ENCODE data around the gene AQP12B.

The AQP12B gene

GRCh38 chr2:240647503-240648154, 35.1 kb downstream of the AQP12B start:
- no peak for DNase-seq

GRCh38 chr2:240646900-240647502, 35.7 kb downstream of the AQP12B start:
- DNase-seq = no peak

- peak in 3 of 5 experiments; percentile 4 to 66 (median 59) for DNase-seq
Measured at GRCh38 chr2:240646176-240646899, 36.3 kb downstream of the AQP12B start.

GRCh38 chr2:240645801-240646175, 36.9 kb downstream of the AQP12B start:
- DNase-seq = no peak

- no peak for DNase-seq
Measured at GRCh38 chr2:240645346-240645745, 37.3 kb downstream of the AQP12B start.

DNA sequence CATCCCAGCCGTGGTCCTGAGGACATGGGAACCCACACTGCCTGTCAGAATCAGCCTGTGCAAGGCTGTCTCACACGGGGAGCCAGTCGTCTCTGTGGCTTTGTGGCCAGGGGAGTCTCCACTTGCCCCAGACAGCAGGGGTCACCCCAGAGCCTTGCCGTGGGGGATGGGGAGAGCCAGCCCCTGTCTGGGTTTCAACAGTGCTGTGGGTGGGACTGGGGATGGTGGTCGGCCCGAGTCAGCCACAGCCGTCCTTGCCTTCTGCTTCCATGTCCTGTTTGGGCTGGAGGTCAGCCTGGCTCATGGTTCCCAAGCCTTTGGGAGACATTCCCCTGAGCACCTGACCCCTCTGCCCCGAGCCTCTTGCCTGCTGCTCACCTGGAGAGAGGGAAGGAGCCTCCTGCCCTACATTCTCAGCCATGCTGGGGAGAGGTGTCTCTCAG, 37.8 kb downstream of the AQP12B start:
- peak in 1 of 5 experiments; percentile 5 for DNase-seq

DNA sequence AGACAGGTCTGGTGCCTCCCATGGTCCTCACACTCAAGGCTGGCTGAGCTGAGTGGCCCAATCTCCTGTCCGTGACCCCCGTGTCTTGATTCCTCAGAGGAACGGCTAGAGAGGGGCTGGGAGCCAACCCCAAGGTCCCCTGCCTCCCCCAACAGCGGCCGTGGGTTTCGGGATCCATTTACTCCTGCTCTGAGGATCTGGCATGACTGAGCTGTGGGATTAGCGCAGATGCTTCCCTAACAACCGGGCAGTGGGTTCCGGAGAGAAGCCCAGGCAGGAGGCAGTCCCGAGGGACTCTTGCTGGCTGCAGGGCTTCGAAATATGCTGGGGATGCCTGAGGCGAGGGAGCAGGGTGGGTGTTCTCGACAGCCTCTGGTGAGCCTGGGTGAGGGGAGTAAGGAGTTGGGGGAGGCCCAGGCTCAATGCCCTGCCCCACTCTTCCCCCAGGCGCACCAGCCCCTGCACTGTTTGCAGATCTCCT, 38.5 kb downstream of the AQP12B start:
- DNase-seq = peak in 1 of 5 experiments; percentile 6

DNA sequence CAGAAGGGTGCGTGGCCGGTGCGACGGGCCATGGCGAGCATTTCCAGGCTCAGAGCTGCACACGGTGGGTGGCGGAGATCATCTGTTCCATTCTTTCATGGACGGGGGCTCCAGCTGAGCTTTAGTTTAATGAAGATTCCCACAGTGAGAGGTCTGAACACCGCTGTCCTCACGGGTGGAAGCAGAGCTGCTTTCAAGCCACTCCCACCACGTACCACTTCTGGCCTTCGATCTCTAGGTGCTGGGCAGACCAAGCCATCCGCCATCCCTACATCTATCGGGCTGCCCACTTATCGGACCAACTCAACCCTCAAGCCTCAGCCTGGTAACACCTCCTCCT, 38.9 kb downstream of the AQP12B start:
- DNase-seq = no peak

DNA sequence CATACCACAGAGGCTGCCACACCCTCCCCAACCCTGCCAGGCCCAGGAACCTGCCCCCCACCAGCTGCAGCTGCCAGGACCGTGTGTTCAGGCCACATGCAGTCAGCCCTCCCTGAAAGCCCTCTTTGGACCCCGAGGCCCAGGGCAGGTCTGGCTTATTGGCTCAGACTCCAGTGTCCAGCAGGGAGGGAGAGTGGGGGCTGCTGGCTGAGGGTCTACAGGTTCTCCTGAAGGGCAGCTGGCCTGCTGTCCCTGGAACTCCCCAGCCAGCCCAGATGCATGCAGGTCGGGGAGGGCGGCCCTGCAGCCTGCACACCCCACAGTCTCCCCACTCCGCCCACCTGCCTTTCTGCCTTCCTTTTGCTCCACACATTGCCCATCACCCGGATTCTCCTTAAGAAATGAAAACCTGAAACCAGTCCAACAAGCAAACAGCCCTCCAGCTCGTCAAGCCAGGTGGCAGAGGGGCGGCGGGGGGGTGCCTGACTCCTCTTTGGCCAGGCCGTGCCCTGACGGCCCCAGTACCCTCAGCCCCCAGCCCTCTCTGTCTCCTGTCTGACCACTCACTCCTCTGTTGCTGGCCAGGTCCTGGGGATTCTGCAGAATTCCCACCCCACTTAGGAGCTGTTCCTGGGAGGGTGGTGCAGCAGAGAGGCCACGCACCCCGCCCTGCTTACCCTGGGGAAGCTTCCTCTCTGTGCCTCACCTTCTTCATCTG, 39.4 kb downstream of the AQP12B start:
- peak in 1 of 5 experiments; percentile 6 for DNase-seq

- no peak for DNase-seq
Measured at GRCh38 chr2:240642806-240643092, 39.9 kb downstream of the AQP12B start.

DNA sequence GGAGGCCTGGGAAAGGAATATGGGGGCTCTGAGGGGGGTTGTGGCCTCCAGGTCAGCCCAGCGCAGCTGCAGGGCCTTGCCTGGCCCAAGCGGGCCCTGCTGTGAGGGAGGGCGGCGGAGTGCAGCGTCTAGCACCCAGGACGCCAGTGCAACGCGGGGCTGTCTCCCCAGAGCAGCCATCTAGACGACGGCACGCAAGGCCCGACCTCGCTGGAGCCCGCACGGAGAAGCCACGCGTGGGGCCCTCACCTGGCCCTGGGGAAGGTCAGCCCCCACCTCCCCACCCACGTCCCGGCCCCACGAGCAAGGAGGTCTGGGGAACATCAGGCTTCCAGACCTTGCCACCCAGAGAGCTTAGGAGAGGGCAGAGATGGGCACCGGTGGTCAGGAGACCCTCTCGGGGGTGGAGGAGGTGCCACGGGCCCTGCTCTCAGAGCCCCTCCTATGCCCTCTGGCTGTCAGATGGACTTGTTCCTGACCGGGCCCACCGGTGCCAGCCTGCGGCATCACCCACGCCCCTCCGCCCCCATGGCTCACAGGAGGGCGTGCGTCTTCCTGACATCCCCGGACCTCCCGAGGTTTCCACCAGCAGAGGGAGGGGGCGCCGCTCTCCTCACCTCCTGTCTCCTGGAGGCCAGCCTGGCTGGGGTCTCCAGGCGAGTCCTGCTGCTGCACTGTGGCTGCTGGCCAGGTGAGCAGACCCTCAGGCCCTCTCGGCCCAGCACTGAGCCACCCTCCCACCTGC, 40.5 kb downstream of the AQP12B start:
- peak in 1 of 5 experiments; percentile 6 for DNase-seq

GRCh38 chr2:240640939-240641338, 41.7 kb downstream of the AQP12B start:
- no peak for DNase-seq

GRCh38 chr2:240639566-240639965, 43.1 kb downstream of the AQP12B start:
- DNase-seq = no peak

DNA sequence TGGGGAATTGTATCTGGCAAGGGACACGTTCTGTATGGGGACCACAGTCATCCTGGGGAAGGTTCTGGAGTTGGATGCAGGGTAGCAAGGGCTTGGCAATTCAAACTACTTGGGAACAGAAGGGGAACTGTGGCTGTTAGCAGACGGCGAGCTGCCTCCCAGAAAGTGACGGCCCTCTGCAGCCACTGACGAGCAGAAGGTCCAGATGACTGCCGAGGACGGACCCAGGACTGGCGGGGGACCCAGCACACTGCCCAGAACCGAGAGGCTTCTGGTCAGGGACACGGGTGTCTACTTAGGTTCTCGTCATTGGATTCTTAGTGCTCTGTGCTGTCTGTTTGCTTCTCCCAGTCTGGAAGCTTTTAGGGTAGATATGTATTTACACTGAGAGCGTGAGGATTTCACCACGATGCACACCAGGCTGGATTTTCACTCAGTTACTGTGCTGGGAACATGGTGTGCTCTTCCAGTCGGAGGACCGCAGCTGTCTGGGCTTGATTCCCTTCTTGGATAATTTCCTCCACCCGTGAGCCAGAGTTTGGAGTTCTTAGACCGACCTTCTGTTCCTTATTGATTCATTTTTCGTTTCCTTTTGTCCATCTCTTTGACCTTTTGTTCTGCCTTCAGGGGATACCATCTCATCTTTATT, 44.0 kb downstream of the AQP12B start:
- no peak for DNase-seq

GRCh38 chr2:240637901-240638345, 44.8 kb downstream of the AQP12B start:
- no peak for DNase-seq

DNA sequence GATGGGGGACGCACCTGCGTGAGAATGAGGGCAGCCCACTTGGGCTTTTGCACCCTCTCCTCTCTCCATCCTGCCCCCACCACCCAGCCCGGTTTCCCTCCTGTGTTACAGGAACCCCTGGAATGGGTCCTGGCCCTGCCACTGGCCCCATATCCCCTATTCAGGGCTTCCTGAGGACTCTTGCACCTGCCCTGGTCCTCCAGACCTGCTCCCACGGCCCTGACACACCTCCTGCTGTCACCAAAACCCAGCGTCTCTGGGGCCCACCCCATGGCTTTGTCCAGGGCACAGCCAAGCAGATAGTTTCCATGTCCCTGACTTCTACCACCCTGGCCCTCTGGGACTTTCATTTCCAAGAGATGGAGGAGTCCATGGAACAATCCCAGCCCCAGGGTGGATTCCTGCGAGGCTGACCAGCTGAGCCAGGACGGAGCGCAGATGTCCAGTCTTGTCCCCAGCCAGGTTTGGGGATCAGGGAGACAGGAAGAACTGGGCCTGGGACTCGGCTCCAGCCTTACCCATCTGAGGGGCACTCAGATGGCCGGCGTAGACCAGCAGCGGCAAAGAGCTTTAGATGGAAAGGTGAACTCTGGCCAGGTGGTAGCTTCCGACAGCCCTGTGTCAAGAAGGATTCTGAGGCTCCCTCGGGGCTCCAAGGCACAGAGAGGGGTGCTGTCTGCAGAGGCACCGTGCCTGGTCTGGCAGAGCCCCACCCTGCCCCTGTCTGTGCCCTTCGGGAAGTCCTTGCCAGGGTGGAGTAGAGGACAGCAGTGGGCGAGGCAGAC, 45.4 kb downstream of the AQP12B start:
- DNase-seq = no peak

DNA sequence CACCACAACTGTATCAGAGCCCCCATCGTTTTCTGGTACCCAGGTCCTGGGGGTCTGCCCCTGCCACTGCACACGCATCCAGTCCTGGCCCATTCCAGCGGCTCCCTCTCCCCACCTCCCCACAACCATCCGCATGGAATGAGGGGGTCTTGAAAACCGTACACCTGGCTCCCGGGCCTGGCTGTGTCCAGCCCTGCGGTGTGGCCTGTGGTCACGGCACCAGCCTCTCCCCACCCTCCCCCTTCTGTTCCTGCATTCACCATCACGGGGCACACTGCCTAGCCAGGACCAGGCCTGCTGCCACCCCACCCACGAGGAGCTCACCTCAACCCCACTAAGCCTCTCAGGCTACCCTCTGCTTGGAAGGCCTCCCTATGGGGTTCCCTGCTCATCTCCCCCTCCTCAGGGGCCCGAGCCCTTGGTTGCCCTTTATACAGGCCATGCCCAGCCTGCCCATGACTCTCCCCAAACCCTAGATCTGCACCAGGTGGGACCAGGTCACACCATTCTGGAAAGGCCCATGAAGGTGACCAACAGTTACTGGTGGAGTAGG, 46.0 kb downstream of the AQP12B start:
- no peak for DNase-seq

- DNase-seq = no peak
Measured at GRCh38 chr2:240635998-240636547, 46.6 kb downstream of the AQP12B start.

DNA sequence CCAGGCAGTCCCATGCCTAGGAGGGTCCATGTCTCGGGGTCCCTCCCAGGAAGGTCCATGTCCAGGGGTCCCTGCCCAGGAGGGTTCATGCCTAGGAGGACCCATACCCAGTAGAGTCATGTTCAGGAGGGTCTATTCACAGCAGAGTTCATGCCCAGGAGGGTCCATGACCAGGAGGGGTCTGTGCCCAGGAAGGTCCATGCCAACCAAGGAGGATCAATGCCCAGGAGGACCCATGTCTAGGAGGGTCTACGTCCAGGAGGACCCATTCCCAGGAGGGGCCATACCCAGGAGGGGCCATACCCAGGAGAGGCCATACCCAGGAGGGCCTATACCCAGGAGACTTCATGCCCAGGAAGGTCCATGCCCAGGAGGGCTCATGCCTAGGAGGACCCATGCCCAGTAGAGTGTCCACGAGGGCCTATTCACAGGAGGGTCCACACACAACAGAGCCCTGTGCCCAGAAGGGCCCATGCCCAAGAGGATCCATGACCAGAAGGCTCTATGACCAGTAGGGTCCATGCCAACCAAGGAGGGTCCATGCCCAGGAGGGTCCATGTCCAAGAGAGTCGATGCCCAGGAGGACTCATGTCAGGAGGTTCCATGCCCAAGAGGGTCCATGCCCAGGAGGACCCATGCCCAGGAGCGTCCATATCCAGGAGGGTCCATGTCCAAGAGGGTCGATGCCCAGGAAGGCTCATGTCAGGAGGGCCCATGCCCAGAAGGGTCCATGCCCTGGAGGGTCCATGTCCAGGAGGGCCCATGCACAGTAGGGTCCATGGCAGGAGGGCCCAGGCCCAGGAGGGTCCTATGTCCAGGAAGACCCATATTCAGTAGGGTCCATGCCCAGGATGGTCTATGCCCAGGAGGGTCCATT, 47.3 kb downstream of the AQP12B start:
- DNase-seq = no peak

- DNase-seq = no peak
Measured at GRCh38 chr2:240632306-240632721, 50.4 kb downstream of the AQP12B start.
